Uterus (tissue), 4 donors: Measurements from ENCODE around the gene CTNND2. TPM values are rescaled to one million over a fixed set of nuclear protein-coding genes. Genes with fewer than 3 reads are reported as not detected.

Source experiments
- DNase-seq, 2 donors: peaks; one replicate each; pipeline ENCODE4 v3.0.0-alpha.2; 2019 to 2020
- H3K27ac ChIP-seq, 2 donors: fragments of 200-600 bp; sonication (generic); 1 replicate in 1 of 2; 2 replicates in 1 of 2; pipeline ENCODE4 v1.5.1; 2016 to 2018
- H3K27me3 ChIP-seq, 2 donors: fragments of 200-600 bp; sonication (generic); one replicate each; pipeline ENCODE4 v1.5.1; 2018 to 2019; ENCODE audit warnings: control low read depth in 1 of 2
- H3K36me3 ChIP-seq, 2 donors: fragments of 200-600 bp; sonication (generic); one replicate each; pipeline ENCODE4 v1.5.1; 2019; ENCODE audit warnings: control low read depth in 1 of 2
- H3K4me1 ChIP-seq, 2 donors: fragments of 200-600 bp; sonication (generic); one replicate each; pipeline ENCODE4 v1.5.1; 2018 to 2019; ENCODE audit warnings: control low read depth in 1 of 2
- H3K4me3 ChIP-seq, 2 donors: fragments of 200-600 bp; sonication (generic); 1 replicate in 1 of 2; 2 replicates in 1 of 2; pipeline ENCODE4 v1.5.1; 2018 to 2019; ENCODE audit warnings: mild to moderate bottlenecking in 1 of 2
- H3K9me3 ChIP-seq, 2 donors: fragments of 200-600 bp; sonication (generic); one replicate each; pipeline ENCODE4 v1.5.1; 2019; ENCODE audit warnings: control low read depth in 1 of 2
- CTCF ChIP-seq, 4 experiments: fragments of 200-600 bp in 2 of 4; fragments of 450-650 bp in 2 of 4; sonication (generic) in 2 of 4; IDR thresholded peaks; one replicate each; pipeline ENCODE4 v1.5.1; 2016 to 2019; ENCODE audit warnings: antibody characterized with exemption in 4 of 4, mild to moderate bottlenecking in 2 of 4, moderate library complexity in 1 of 4
- POLR2A ChIP-seq, 2 donors: fragments of 450-650 bp; IDR thresholded peaks; one replicate each; pipeline ENCODE4 v1.6.1; 2016; ENCODE audit warnings: antibody characterized with exemption in 2 of 2, mild to moderate bottlenecking in 1 of 2, moderate library complexity in 1 of 2
- intact Hi-C: fragments of 100-400 bp; cut with DNase I; formaldehyde crosslinking; loops from one replicate; pipeline ENCODE4 v1.15.1; 2023; ENCODE audit warnings: low total_unique reads
- total RNA-seq, 4 donors: library from RNA; depleted of rRNA in 3 of 4; stranded (reverse); fragments of >200 nt in 3 of 4; gene quantifications; one replicate each; pipeline versions ENCODE4 v1.1.0 to v1.2.4, GENCODE V29; 2014 to 2023
- donor health status: DM: yes; HTN: yes; CAD: no.

CTNND2 gene
- total RNA-seq, 4 donors from 2014 or later, result 0.49 to 1.2 TPM; not detected in 2

- Histone ChIP-seq H3K27ac (no peak overlapping the region), H3K4me1 (no peaks in the 10 kb centered on the region), H3K9me3 (no peaks in the 10 kb centered on the region), H3K36me3 (no peaks in the 10 kb centered on the region), H3K4me3 (no peak overlapping the region), H3K27me3 (no peaks in the 10 kb centered on the region)
- TF ChIP-seq POLR2A (IDR thresholded peaks at IDR 0.05) (no peak), CTCF (IDR thresholded peaks at IDR 0.05) (no peak)
- intact Hi-C loops, result no loop called here
- no peak for DNase-seq
These were observed 954.2 kb downstream of the CTNND2 start for GRCh38 chr5:10949856-10950630.

- Histone ChIP-seq H3K36me3 (no peaks in the 10 kb centered on the region), H3K9me3 (no peaks in the 10 kb centered on the region), H3K27me3 (no peaks in the 10 kb centered on the region), H3K4me3 (no peak overlapping the region), H3K4me1 (no peaks in the 10 kb centered on the region), H3K27ac (no peak overlapping the region)
- TF ChIP-seq CTCF (IDR thresholded peaks at IDR 0.05), result no peak
- TF ChIP-seq POLR2A (IDR thresholded peaks at IDR 0.05), result no peak
- DNase-seq, result no peak
- intact Hi-C loops, result no loop called here
These were observed 958.2 kb downstream of the CTNND2 start for GRCh38 chr5:10946050-10946449.

GRCh38 chr5:10941900-10942299 is 962.3 kb downstream of the CTNND2 start:
- Histone ChIP-seq H3K27ac (no peak overlapping the region), H3K4me1 (no peaks in the 10 kb centered on the region), H3K4me3 (no peak overlapping the region), H3K36me3 (no peaks in the 10 kb centered on the region), H3K9me3 (no peaks in the 10 kb centered on the region), H3K27me3 (no peaks in the 10 kb centered on the region)
- DNase-seq, result no peak
- TF ChIP-seq CTCF (IDR thresholded peaks at IDR 0.05) (no peak), POLR2A (IDR thresholded peaks at IDR 0.05) (no peak)
- intact Hi-C loops, result no loop called here

GRCh38 chr5:10936081-10936855 is 968.0 kb downstream of the CTNND2 start:
- Histone ChIP-seq H3K9me3 (no peaks in the 10 kb centered on the region), H3K27me3 (no peaks in the 10 kb centered on the region), H3K36me3 (no peaks in the 10 kb centered on the region), H3K27ac (no peak overlapping the region), H3K4me3 (no peak overlapping the region), H3K4me1 (no peaks in the 10 kb centered on the region)
- no peak for TF ChIP-seq CTCF (IDR thresholded peaks at IDR 0.05)
- no peak for TF ChIP-seq POLR2A (IDR thresholded peaks at IDR 0.05)
- intact Hi-C loops, result no loop called here
- DNase-seq, result no peak

- no peak for TF ChIP-seq POLR2A (IDR thresholded peaks at IDR 0.05)
- no peak for TF ChIP-seq CTCF (IDR thresholded peaks at IDR 0.05)
- H3K4me3 ChIP-seq, result no peak overlapping the region
- no peaks in the 10 kb centered on the region for H3K4me1 ChIP-seq
- no peaks in the 10 kb centered on the region for H3K9me3 ChIP-seq
- H3K36me3 ChIP-seq, result no peaks in the 10 kb centered on the region
- DNase-seq, result no peak
- intact Hi-C loops, result no loop called here
- no peak overlapping the region for H3K27ac ChIP-seq
- no peaks in the 10 kb centered on the region for H3K27me3 ChIP-seq
These were observed 968.7 kb downstream of the CTNND2 start for GRCh38 chr5:10935536-10935935.
